GM12878 (cell line): ENCODE results near the gene PCSK5. TPM values are rescaled to one million over a fixed set of nuclear protein-coding genes. Genes with fewer than 3 reads are reported as not detected.

Experiments
- ATAC-seq: fragments of 200-7000 bp; cut with Tn5 transposase; 3 replicates; pipeline ENCODE4 v1.9.1; 2020; ENCODE audit warnings: mild to moderate bottlenecking, moderate library complexity
- BruUV-seq: library from RNA; stranded (reverse); fragments of 400-500 nt; replicated peaks from 2 replicates; lab custom pipeline; 2021; lab: Mats Ljungman, UMichigan
- CTCF ChIA-PET: fragments of 300-600 bp; sonication (Branson Sonifier 250); formaldehyde crosslinking; extraction: SDS; loops from one replicate; lab custom pipeline; 2021; ENCODE audit warnings: inconsistent platforms; lab: Yijun Ruan, JAX
- POLR2A ChIA-PET: fragments of 350-600 bp; formaldehyde crosslinking; extraction: SDS; loops from one replicate; lab custom pipeline; 2021; ENCODE audit warnings: inconsistent platforms; lab: Charles Lee
- RAD21 ChIA-PET: fragments of 300-600 bp; sonication (Branson Sonifier 250); formaldehyde crosslinking; loops from one replicate; lab custom pipeline; 2023; ENCODE audit warnings: antibody characterized with exemption; ENCODE audit not compliant: unreplicated experiment; lab: Charles Lee
- SMC1A ChIA-PET: fragments of 300-600 bp; sonication (Branson Sonifier 250); formaldehyde crosslinking; loops from one replicate; lab custom pipeline; 2023; ENCODE audit not compliant: unreplicated experiment, uncharacterized antibody; lab: Charles Lee
- DNase-seq: peaks from one replicate; pipeline ENCODE4 v3.0.0-alpha.2; 2011; ENCODE audit warnings: low read depth, low spot score
- FAIRE-seq: peaks from 3 replicates; lab custom pipeline; 2011; peaks lifted over from hg19 to GRCh38; lab: Jason Lieb, UNC
- H2AFZ ChIP-seq: 2 replicates; pipeline ENCODE4 v1.6.0; 2011; ENCODE audit warnings: low read depth, low read length, control low read depth; ENCODE audit not compliant: control insufficient read depth
- H3K27ac ChIP-seq: 2 replicates; pipeline ENCODE4 v1.5.1; 2011; ENCODE audit warnings: control low read depth; ENCODE audit not compliant: control insufficient read depth, insufficient read depth
- H3K27me3 ChIP-seq, 2 experiments: replicated peaks in 1 of 2; 2 replicates each; pipeline versions ENCODE4 v1.6.0 to v1.6.1; 2011; ENCODE audit warnings: low read length in 1 of 2; ENCODE audit not compliant: control insufficient read depth in 2 of 2, insufficient read depth in 2 of 2
- H3K36me3 ChIP-seq, 2 experiments: 2 replicates each; pipeline ENCODE4 v1.5.1; 2011; ENCODE audit warnings: low read length in 1 of 2; ENCODE audit not compliant: control insufficient read depth in 2 of 2, insufficient read depth in 2 of 2
- H3K4me1 ChIP-seq: 2 replicates; pipeline ENCODE4 v1.6.1; 2011; ENCODE audit warnings: mild to moderate bottlenecking, low read length, moderate library complexity, mixed read lengths; ENCODE audit not compliant: control insufficient read depth, insufficient read depth
- H3K4me2 ChIP-seq: 2 replicates; pipeline ENCODE4 v1.6.0; 2011; ENCODE audit warnings: control low read depth; ENCODE audit not compliant: control insufficient read depth, insufficient read depth
- H3K4me3 ChIP-seq: fragments of 200-600 bp; sonication (generic); 2 replicates; pipeline ENCODE4 v1.5.1; 2016
- H3K79me2 ChIP-seq: 2 replicates; pipeline ENCODE4 v1.6.0; 2011; ENCODE audit warnings: low read length; ENCODE audit not compliant: control insufficient read depth, insufficient read depth
- H3K9ac ChIP-seq: 2 replicates; pipeline ENCODE4 v1.8.0; 2011; ENCODE audit warnings: low read length, control low read depth, mixed read lengths; ENCODE audit not compliant: control insufficient read depth, insufficient read depth
- H3K9me3 ChIP-seq: replicated peaks from 3 replicates; pipeline ENCODE4 v1.5.1; 2011; ENCODE audit warnings: mild to moderate bottlenecking, low read length; ENCODE audit not compliant: control insufficient read depth, insufficient read depth
- H4K20me1 ChIP-seq: 2 replicates; pipeline ENCODE4 v1.6.0; 2011; ENCODE audit not compliant: control insufficient read depth, insufficient read depth
- MEF2A ChIP-seq: IDR thresholded peaks from 2 replicates; pipeline ENCODE4 v1.6.1; 2011; ENCODE audit warnings: low read depth, mild to moderate bottlenecking, low read length, moderate library complexity; ENCODE audit not compliant: insufficient read depth
- NFYA ChIP-seq: IDR thresholded peaks from 2 replicates; pipeline ENCODE4 v1.6.1; 2011; ENCODE audit warnings: low read depth, mild to moderate bottlenecking, low read length, improper control_type of control experiment, borderline replicate concordance
- ZNF274 ChIP-seq: IDR thresholded peaks from one replicate; pipeline ENCODE4 v1.8.0; 2011; ENCODE audit not compliant: insufficient read length, insufficient read depth
- WGBS: methylation state at CpG from one replicate; pipeline ENCODE4 v1.1.6; 2016; ENCODE audit warnings: low lambda C conversion rate; ENCODE audit not compliant: insufficient replicate concordance, insufficient coverage; ENCODE audit errors: missing lambda C conversion rate; 5-methylcytosine and 5-hydroxymethylcytosine counted together
- in situ Hi-C: fragments of 300-500 bp; cut with MboI; formaldehyde crosslinking; loops from 9 replicates; pipeline ENCODE4 v1.14.3; 2018; ENCODE audit warnings: mixed read lengths
- intact Hi-C: fragments of 100-400 bp; cut with micrococcal nuclease; formaldehyde crosslinking; loops from one replicate; pipeline ENCODE4 v1.14.2; 2022; ENCODE audit not compliant: unreplicated experiment
- polyA plus RNA-seq, 11 experiments: library from polyadenylated mRNA; depleted of rRNA in 4 of 11; unstranded in 6 of 11; stranded (reverse) in 5 of 11; fragments of >200 nt; fragmentation: Nextera tagmentation in 4 of 11; fragmentation: Illumina TruSeq in 1 of 11; extraction: Ambion mirVana in 4 of 11; extraction: Trizol in 1 of 11; gene quantifications; 1 replicate in 1 of 11; 2 replicates in 10 of 11; pipeline versions ENCODE4 v1.2.1 to v1.2.3, GENCODE V29; 2011 to 2016; ENCODE audit warnings: inconsistent platforms in 2 of 11, missing spikeins in 2 of 11, low read depth in 1 of 11
- total RNA-seq, 4 experiments: library from RNA; depleted of rRNA in 3 of 4; stranded (reverse); fragments of >200 nt in 3 of 4; fragmentation: Illumina TruSeq in 1 of 4; extraction: Trizol in 1 of 4; gene quantifications; 2 replicates each; pipeline versions ENCODE4 v1.2.1 to v1.2.3, GENCODE V29; 2013 to 2021
- TF ChIP-seq, protein P1 (sequence below): fragments of 450-650 bp; IDR thresholded peaks from 2 replicates; pipeline ENCODE4 v1.6.1; 2017; ENCODE audit warnings: mild to moderate bottlenecking, moderate library complexity

The PCSK5 gene
- total and polyA plus RNA-seq, 10 of the 15 experiments (the other 5 are each of a cell fraction or from before 2014, with no cell fraction given) = 0.01 to 0.13 (median 0.04) TPM; not detected in 3

DNA sequence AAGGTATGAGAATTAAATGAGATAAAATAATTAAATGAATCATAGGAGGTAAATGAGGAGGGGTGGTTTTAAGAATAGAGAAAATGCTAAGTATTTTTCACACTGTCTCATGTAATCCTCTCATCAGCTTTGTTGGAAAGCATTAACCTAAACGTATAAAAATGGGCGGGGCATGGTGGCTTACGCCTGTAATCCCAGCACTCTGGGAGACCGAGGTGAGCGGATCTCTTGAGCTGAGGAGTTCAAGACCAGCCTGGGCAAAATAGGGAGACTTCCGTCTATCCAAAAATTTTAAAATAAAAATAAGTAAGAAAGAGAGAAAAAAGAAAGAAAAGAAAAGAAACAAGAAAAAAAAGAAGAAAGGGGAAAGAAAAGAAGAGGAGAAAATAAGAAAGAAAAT, 505.7 kb downstream of the PCSK5 start (continued):
- TF ChIP-seq, protein P1, sequence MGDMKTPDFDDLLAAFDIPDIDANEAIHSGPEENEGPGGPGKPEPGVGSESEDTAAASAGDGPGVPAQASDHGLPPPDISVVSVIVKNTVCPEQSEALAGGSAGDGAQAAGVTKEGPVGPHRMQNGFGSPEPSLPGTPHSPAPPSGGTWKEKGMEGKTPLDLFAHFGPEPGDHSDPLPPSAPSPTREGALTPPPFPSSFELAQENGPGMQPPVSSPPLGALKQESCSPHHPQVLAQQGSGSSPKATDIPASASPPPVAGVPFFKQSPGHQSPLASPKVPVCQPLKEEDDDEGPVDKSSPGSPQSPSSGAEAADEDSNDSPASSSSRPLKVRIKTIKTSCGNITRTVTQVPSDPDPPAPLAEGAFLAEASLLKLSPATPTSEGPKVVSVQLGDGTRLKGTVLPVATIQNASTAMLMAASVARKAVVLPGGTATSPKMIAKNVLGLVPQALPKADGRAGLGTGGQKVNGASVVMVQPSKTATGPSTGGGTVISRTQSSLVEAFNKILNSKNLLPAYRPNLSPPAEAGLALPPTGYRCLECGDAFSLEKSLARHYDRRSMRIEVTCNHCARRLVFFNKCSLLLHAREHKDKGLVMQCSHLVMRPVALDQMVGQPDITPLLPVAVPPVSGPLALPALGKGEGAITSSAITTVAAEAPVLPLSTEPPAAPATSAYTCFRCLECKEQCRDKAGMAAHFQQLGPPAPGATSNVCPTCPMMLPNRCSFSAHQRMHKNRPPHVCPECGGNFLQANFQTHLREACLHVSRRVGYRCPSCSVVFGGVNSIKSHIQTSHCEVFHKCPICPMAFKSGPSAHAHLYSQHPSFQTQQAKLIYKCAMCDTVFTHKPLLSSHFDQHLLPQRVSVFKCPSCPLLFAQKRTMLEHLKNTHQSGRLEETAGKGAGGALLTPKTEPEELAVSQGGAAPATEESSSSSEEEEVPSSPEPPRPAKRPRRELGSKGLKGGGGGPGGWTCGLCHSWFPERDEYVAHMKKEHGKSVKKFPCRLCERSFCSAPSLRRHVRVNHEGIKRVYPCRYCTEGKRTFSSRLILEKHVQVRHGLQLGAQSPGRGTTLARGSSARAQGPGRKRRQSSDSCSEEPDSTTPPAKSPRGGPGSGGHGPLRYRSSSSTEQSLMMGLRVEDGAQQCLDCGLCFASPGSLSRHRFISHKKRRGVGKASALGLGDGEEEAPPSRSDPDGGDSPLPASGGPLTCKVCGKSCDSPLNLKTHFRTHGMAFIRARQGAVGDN = no peak
- no peak for TF ChIP-seq NFYA
- TF ChIP-seq, all 136 proteins: peak for 0

DNA sequence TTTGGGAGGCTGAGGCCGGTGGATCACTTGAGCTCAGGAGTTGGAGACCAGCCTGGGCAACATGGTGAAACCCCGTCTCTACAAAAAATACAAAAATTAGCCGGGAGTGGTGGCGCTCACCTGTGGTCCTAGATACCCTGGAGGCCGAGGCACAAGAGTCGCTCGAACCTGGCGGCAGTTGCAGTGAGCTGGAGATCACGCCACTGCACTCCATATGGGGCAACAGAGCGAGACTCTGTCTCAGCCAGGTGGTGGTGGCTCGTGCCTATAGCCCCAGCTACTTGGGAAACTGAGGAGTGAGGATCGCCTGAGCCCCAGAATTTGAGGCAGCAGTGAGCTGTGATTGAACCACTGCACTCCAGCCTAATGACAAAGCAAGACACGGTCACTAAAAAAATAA, 506.1 kb downstream of the PCSK5 start:
- H3K9me3 ChIP-seq = no peaks in the 10 kb centered on the region
- in situ Hi-C loops (no loop called here), intact Hi-C loops (no loop called here)
- H3K4me1 ChIP-seq = peaks cover 4% of the 10 kb centered on the region
- ChIA-PET CTCF (no interaction called here), SMC1A (interaction anchor here (1.5 kb wide), 1 partner anchor 47 kb away, joined by 4 read pairs; no protein-coding TSS in a partner anchor), RAD21 (no interaction called here), POLR2A (no interaction called here)
- ATAC-seq = no peak
- FAIRE-seq = no peak
- no peak overlapping the region for H3K4me3 ChIP-seq
- no peaks in the 10 kb centered on the region for H4K20me1 ChIP-seq
- no peak for DNase-seq
- 89% methylated on average over 13 of the region's 13 CpGs for WGBS
- no peak overlapping the region for H3K9ac ChIP-seq
- no peak overlapping the region for H2AFZ ChIP-seq
- no peak overlapping the region for H3K27ac ChIP-seq
- no peaks in the 10 kb centered on the region for H3K36me3 ChIP-seq
- TF ChIP-seq MEF2A (no peak), ZNF274 (no peak)
- no peaks in the 10 kb centered on the region for H3K27me3 ChIP-seq
- BruUV-seq = no TSS peak
- peaks cover 7% of the 10 kb centered on the region for H3K79me2 ChIP-seq
- no peak overlapping the region for H3K4me2 ChIP-seq
